ENCODE measurements around the gene WSCD1.

The WSCD1 gene

GRCh38 chr17:6120351-6120750 is 50.2 kb downstream of the WSCD1 start:
- Histone ChIP-seq H3K4me3 (ENCODE audit: low read depth, low read length) (no peak overlapping the region), H3K27me3 (ENCODE audit: control insufficient read depth, insufficient read depth, low read length) (no peaks in the 10 kb centered on the region), H2AFZ (no peak overlapping the region), H3K9me3 (ENCODE audit: control insufficient read depth, low read length) (no peaks in the 10 kb centered on the region), H3K4me1 (no peaks in the 10 kb centered on the region), H3K4me2 (ENCODE audit: low read length) (no peak overlapping the region), H3K27ac (no peak overlapping the region), H3K9ac (no peak overlapping the region), H3K36me3 (ENCODE audit: control insufficient read depth, insufficient read depth, low read length) (peaks cover 3% of the 10 kb centered on the region), H3K79me2 (no peaks in the 10 kb centered on the region)
- TF ChIP-seq CTCF (IDR thresholded peaks at IDR 0.05) = no peak

- H3K79me2 ChIP-seq = no peaks in the 10 kb centered on the region
- no peaks in the 10 kb centered on the region for H3K4me1 ChIP-seq
- no peak overlapping the region for H3K4me2 ChIP-seq (ENCODE audit: low read length)
- no peaks in the 10 kb centered on the region for H3K27me3 ChIP-seq (ENCODE audit: control insufficient read depth, insufficient read depth, low read length)
- no peak overlapping the region for H2AFZ ChIP-seq
- H3K4me3 ChIP-seq (ENCODE audit: low read depth, low read length) = no peak overlapping the region
- no peaks in the 10 kb centered on the region for H3K9me3 ChIP-seq (ENCODE audit: control insufficient read depth, low read length)
- H3K36me3 ChIP-seq (ENCODE audit: control insufficient read depth, insufficient read depth, low read length) = peaks cover 3% of the 10 kb centered on the region
- TF ChIP-seq CTCF (IDR thresholded peaks at IDR 0.05) = no peak
- H3K27ac ChIP-seq = no peak overlapping the region
- no peak overlapping the region for H3K9ac ChIP-seq
Measured at GRCh38 chr17:6124856-6125255, 54.7 kb downstream of the WSCD1 start.

GRCh38 chr17:6126768-6127167 is 56.6 kb downstream of the WSCD1 start:
- no peak overlapping the region for H3K27ac ChIP-seq
- H3K4me2 ChIP-seq (ENCODE audit: low read length) = no peak overlapping the region
- H3K27me3 ChIP-seq (ENCODE audit: control insufficient read depth, insufficient read depth, low read length) = no peaks in the 10 kb centered on the region
- no peak overlapping the region for H3K4me3 ChIP-seq (ENCODE audit: low read depth, low read length)
- no peaks in the 10 kb centered on the region for H3K9me3 ChIP-seq (ENCODE audit: control insufficient read depth, low read length)
- H3K4me1 ChIP-seq = no peaks in the 10 kb centered on the region
- no peaks in the 10 kb centered on the region for H3K79me2 ChIP-seq
- H3K36me3 ChIP-seq (ENCODE audit: control insufficient read depth, insufficient read depth, low read length) = peaks cover 3% of the 10 kb centered on the region
- no peak overlapping the region for H2AFZ ChIP-seq
- no peak for TF ChIP-seq CTCF (IDR thresholded peaks at IDR 0.05)
- H3K9ac ChIP-seq = no peak overlapping the region

- Histone ChIP-seq H3K4me2 (ENCODE audit: low read length) (no peak overlapping the region), H3K4me1 (no peaks in the 10 kb centered on the region), H3K36me3 (ENCODE audit: control insufficient read depth, insufficient read depth, low read length) (no peaks in the 10 kb centered on the region), H2AFZ (no peak overlapping the region), H3K9me3 (ENCODE audit: control insufficient read depth, low read length) (no peaks in the 10 kb centered on the region), H3K27me3 (ENCODE audit: control insufficient read depth, insufficient read depth, low read length) (no peaks in the 10 kb centered on the region), H3K27ac (no peak overlapping the region), H3K4me3 (ENCODE audit: low read depth, low read length) (no peak overlapping the region), H3K79me2 (no peaks in the 10 kb centered on the region), H3K9ac (no peak overlapping the region)
- TF ChIP-seq CTCF (IDR thresholded peaks at IDR 0.05) = no peak
Measured at GRCh38 chr17:6134721-6135120, 64.5 kb downstream of the WSCD1 start.

GRCh38 chr17:6135236-6135635 is 65.1 kb downstream of the WSCD1 start:
- H3K27me3 ChIP-seq (ENCODE audit: control insufficient read depth, insufficient read depth, low read length) = no peaks in the 10 kb centered on the region
- TF ChIP-seq CTCF (IDR thresholded peaks at IDR 0.05) = no peak
- H3K4me3 ChIP-seq (ENCODE audit: low read depth, low read length) = no peak overlapping the region
- no peak overlapping the region for H2AFZ ChIP-seq
- no peak overlapping the region for H3K27ac ChIP-seq
- no peaks in the 10 kb centered on the region for H3K4me1 ChIP-seq
- H3K36me3 ChIP-seq (ENCODE audit: control insufficient read depth, insufficient read depth, low read length) = no peaks in the 10 kb centered on the region
- H3K9me3 ChIP-seq (ENCODE audit: control insufficient read depth, low read length) = no peaks in the 10 kb centered on the region
- H3K4me2 ChIP-seq (ENCODE audit: low read length) = no peak overlapping the region
- no peak overlapping the region for H3K9ac ChIP-seq
- H3K79me2 ChIP-seq = no peaks in the 10 kb centered on the region
